ENCODE results near the gene COL5A1.

DNA sequence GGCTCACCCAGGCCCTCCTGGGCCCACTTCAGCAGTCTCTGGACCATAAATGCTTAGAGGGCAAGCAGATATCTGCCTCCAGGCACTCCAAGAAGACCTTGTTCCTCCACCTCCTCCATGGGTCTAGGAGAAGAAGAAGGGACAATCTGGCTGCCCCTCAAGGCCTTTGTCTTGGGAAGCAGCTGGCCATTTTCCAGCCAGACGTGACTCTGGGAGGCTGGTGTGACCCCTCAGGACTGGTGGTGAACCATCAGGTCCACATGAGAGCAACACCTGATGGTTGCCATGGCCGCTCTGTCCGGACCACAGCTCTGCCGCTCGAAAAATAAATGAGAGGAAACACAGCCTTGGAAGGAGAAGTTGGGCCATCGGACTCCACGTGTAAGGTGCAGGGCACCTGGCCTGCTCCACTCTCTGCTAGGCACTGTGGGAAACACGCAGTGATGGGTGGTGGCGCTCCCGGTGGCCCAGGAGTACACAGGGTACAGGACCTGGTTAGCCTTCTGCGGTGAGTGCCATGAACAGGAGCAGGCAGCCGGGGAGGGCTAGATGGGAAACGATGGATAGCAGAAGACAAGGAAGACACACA, 3.0 kb upstream of the COL5A1 start:
- TF ChIP-seq CTCF (conservative IDR thresholded peaks at IDR 0.05; ENCODE audit: low read depth in 2 of 2) (no peak), ZNF331 (CRISPR knock-in tag; IDR thresholded peaks at IDR 0.05; ENCODE audit: low read depth) (no peak), EZH2 (IDR thresholded peaks at IDR 0.05; ENCODE audit: low read depth, unreplicated experiment) (no peak), POLR2AphosphoS5 (IDR thresholded peaks at IDR 0.05; ENCODE audit: low read depth) (no peak), ETS1 (IDR thresholded peaks at IDR 0.05) (no peak), EZH2phosphoT487 (IDR thresholded peaks at IDR 0.05; ENCODE audit: unreplicated experiment) (no peak), CREB1 (CRISPR knock-in tag; IDR thresholded peaks at IDR 0.05; ENCODE audit: low read depth) (no peak), STAT1 (IDR thresholded peaks at IDR 0.05; ENCODE audit: unreplicated experiment) (no peak), JUNB (IDR thresholded peaks at IDR 0.05; ENCODE audit: unreplicated experiment) (no peak), NANOG (IDR thresholded peaks at IDR 0.05; ENCODE audit: borderline replicate concordance) (no peak), ZNF114 (CRISPR knock-in tag; IDR thresholded peaks at IDR 0.05) (no peak)
- TF ChIP-seq, protein P1, sequence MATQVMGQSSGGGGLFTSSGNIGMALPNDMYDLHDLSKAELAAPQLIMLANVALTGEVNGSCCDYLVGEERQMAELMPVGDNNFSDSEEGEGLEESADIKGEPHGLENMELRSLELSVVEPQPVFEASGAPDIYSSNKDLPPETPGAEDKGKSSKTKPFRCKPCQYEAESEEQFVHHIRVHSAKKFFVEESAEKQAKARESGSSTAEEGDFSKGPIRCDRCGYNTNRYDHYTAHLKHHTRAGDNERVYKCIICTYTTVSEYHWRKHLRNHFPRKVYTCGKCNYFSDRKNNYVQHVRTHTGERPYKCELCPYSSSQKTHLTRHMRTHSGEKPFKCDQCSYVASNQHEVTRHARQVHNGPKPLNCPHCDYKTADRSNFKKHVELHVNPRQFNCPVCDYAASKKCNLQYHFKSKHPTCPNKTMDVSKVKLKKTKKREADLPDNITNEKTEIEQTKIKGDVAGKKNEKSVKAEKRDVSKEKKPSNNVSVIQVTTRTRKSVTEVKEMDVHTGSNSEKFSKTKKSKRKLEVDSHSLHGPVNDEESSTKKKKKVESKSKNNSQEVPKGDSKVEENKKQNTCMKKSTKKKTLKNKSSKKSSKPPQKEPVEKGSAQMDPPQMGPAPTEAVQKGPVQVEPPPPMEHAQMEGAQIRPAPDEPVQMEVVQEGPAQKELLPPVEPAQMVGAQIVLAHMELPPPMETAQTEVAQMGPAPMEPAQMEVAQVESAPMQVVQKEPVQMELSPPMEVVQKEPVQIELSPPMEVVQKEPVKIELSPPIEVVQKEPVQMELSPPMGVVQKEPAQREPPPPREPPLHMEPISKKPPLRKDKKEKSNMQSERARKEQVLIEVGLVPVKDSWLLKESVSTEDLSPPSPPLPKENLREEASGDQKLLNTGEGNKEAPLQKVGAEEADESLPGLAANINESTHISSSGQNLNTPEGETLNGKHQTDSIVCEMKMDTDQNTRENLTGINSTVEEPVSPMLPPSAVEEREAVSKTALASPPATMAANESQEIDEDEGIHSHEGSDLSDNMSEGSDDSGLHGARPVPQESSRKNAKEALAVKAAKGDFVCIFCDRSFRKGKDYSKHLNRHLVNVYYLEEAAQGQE (IDR thresholded peaks at IDR 0.05; ENCODE audit: unreplicated experiment), result no peak
- TF ChIP-seq, protein P2, sequence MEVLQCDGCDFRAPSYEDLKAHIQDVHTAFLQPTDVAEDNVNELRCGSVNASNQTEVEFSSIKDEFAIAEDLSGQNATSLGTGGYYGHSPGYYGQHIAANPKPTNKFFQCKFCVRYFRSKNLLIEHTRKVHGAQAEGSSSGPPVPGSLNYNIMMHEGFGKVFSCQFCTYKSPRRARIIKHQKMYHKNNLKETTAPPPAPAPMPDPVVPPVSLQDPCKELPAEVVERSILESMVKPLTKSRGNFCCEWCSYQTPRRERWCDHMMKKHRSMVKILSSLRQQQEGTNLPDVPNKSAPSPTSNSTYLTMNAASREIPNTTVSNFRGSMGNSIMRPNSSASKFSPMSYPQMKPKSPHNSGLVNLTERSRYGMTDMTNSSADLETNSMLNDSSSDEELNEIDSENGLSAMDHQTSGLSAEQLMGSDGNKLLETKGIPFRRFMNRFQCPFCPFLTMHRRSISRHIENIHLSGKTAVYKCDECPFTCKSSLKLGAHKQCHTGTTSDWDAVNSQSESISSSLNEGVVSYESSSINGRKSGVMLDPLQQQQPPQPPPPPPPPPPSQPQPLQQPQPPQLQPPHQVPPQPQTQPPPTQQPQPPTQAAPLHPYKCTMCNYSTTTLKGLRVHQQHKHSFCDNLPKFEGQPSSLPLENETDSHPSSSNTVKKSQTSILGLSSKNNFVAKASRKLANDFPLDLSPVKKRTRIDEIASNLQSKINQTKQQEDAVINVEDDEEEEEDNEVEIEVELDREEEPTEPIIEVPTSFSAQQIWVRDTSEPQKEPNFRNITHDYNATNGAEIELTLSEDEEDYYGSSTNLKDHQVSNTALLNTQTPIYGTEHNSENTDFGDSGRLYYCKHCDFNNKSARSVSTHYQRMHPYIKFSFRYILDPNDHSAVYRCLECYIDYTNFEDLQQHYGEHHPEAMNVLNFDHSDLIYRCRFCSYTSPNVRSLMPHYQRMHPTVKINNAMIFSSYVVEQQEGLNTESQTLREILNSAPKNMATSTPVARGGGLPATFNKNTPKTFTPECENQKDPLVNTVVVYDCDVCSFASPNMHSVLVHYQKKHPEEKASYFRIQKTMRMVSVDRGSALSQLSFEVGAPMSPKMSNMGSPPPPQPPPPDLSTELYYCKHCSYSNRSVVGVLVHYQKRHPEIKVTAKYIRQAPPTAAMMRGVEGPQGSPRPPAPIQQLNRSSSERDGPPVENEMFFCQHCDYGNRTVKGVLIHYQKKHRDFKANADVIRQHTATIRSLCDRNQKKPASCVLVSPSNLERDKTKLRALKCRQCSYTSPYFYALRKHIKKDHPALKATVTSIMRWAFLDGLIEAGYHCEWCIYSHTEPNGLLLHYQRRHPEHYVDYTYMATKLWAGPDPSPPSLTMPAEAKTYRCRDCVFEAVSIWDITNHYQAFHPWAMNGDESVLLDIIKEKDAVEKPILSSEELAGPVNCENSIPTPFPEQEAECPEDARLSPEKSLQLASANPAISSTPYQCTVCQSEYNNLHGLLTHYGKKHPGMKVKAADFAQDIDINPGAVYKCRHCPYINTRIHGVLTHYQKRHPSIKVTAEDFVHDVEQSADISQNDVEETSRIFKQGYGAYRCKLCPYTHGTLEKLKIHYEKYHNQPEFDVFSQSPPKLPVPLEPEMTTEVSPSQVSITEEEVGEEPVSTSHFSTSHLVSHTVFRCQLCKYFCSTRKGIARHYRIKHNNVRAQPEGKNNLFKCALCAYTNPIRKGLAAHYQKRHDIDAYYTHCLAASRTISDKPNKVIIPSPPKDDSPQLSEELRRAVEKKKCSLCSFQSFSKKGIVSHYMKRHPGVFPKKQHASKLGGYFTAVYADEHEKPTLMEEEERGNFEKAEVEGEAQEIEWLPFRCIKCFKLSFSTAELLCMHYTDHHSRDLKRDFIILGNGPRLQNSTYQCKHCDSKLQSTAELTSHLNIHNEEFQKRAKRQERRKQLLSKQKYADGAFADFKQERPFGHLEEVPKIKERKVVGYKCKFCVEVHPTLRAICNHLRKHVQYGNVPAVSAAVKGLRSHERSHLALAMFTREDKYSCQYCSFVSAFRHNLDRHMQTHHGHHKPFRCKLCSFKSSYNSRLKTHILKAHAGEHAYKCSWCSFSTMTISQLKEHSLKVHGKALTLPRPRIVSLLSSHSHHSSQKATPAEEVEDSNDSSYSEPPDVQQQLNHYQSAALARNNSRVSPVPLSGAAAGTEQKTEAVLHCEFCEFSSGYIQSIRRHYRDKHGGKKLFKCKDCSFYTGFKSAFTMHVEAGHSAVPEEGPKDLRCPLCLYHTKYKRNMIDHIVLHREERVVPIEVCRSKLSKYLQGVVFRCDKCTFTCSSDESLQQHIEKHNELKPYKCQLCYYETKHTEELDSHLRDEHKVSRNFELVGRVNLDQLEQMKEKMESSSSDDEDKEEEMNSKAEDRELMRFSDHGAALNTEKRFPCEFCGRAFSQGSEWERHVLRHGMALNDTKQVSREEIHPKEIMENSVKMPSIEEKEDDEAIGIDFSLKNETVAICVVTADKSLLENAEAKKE (CRISPR knock-in tag; IDR thresholded peaks at IDR 0.05), result no peak

Measured in GM23338 (cell line).